ENCODE results near the gene UNC5B.
A peak's percentile ranks its signal among the peaks of the same experiment; 100 is the strongest.
"Not testable (repeated sequence)": the region's sequence is repeated elsewhere in the genome, so short reads cannot be mapped to it uniquely, and the experiment has no call there.

The UNC5B gene

DNA sequence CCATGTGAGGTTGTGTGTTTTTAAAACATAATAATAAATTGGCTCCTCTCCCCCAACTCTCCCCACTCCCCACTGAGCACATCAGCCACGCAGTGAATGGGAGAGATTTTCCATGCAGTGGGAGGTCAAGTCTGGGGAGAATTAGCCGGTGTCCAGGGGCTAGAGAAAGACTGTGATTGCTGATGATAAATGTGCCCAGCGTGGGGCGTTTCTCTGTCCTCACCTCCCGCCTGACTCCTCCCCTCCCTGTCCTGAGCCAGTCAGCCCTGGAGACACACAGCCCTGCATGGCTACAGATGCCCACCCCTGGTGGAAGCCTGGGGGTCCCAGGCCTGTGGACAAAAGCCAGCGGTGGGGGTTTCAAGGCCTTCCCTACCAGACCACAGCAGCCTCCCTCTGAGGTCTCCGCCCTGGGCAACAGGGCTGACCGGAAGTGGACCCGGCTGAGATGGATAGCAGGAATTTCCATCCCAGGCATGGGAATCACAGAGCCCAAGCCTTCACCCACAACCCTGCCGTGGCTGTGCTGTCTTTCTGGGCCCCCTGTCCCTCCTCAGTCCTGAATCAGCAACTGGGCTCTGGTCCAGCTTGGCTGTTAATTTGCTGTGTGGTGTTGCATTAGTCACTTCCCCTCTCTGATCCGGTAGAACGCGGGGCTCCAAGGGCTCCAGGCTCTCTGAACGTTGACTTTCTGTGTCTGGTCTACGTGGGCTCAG is 59.8 kb downstream of the UNC5B start:
- Histone ChIP-seq H3K9me3 (replicated peaks in 1 of 11) (no peaks in the 10 kb centered on the region), H3K27ac (peak overlapping the region in 6 of 11 experiments; percentile 19 to 49 (median 43); a peak in 9 of 22 replicates), H4K20me1 (peaks cover 0 to 8% (median 0%) of the 10 kb centered on the region in 11 experiments; a peak in 2 of 22 replicates), H3K4me2 (peak overlapping the region; percentile 54 to 81 (median 72)), H3K36me3 (no peaks in the 10 kb centered on the region), H3K9ac (peak overlapping the region in 3 of 11 experiments; percentile 3 to 40 (median 24); a peak in 3 of 22 replicates), H3K4me3 (no peak overlapping the region), H3K4me1 (peaks cover 32 to 50% (median 38%) of the 10 kb centered on the region in 10 experiments), H3K27me3 (no peaks in the 10 kb centered on the region)
- no peak for TF ChIP-seq Cebpa-rat (IDR thresholded peaks at IDR 0.05)

DNA sequence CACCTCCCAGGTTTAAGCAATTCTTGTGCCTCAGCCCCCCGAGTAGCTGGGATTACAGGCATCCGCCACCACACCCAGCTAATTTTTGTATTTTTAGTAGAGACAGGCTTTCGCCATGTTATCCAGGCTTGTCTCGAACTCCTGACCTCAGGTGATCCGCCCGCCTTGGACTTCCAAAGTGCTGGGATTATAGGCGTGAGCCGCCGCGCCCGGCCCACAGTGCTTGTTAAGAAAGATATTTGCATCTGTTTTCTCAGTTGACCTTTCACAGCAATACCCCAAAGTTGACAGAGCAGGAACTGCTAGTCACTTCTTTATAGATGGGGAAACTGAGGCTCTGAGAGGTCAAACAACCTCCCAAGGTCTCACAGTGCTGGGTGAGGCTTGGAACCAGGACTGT is 60.6 kb downstream of the UNC5B start:
- H3K9ac ChIP-seq; H3K27ac ChIP-seq; H3K4me3 ChIP-seq; H3K9me3 ChIP-seq (replicated peaks in 1 of 11); H3K27me3 ChIP-seq; H3K36me3 ChIP-seq: not testable (repeated sequence)
- peaks cover 0 to 13% (median 0%) of the 10 kb centered on the region in 11 experiments; a peak in 2 of 22 replicates for H4K20me1 ChIP-seq
- H3K4me2 ChIP-seq = peak overlapping the region in 5 of 11 experiments; percentile 54 to 81 (median 72); a peak in 9 of 22 replicates
- peaks cover 31 to 47% (median 37%) of the 10 kb centered on the region in 10 experiments for H3K4me1 ChIP-seq

- no peak overlapping the region for H3K9ac ChIP-seq
- no peaks in the 10 kb centered on the region for H3K36me3 ChIP-seq
- H4K20me1 ChIP-seq = peaks cover 0 to 13% (median 0%) of the 10 kb centered on the region in 11 experiments; a peak in 2 of 22 replicates
- TF ChIP-seq Cebpa-rat (IDR thresholded peaks at IDR 0.05) = no peak
- peaks cover 36 to 52% (median 41%) of the 10 kb centered on the region in 10 experiments for H3K4me1 ChIP-seq
- no peaks in the 10 kb centered on the region for H3K9me3 ChIP-seq (replicated peaks in 1 of 11)
- H3K4me3 ChIP-seq = no peak overlapping the region
- no peaks in the 10 kb centered on the region for H3K27me3 ChIP-seq
- H3K4me2 ChIP-seq = peak overlapping the region in 2 of 11 experiments; percentile 72 to 81; a peak in 2 of 22 replicates
- H3K27ac ChIP-seq = no peak overlapping the region
Measured at GRCh38 chr10:71273506-71273905, 61.1 kb downstream of the UNC5B start.

GRCh38 chr10:71274901-71275796 is 62.8 kb downstream of the UNC5B start:
- H3K27ac ChIP-seq = no peak overlapping the region
- no peak for TF ChIP-seq Cebpa-rat (IDR thresholded peaks at IDR 0.05)
- H3K9me3 ChIP-seq (replicated peaks in 1 of 11) = no peaks in the 10 kb centered on the region
- no peak overlapping the region for H3K9ac ChIP-seq
- peak overlapping the region; percentile 7 to 65 (median 48); a peak in 21 of 22 replicates for H3K4me2 ChIP-seq
- H3K36me3 ChIP-seq = no peaks in the 10 kb centered on the region
- peaks cover 0 to 6% (median 0%) of the 10 kb centered on the region in 11 experiments; a peak in 2 of 22 replicates for H4K20me1 ChIP-seq
- peaks cover 52 to 68% (median 57%) of the 10 kb centered on the region in 10 experiments for H3K4me1 ChIP-seq
- H3K4me3 ChIP-seq = no peak overlapping the region
- no peaks in the 10 kb centered on the region for H3K27me3 ChIP-seq

DNA sequence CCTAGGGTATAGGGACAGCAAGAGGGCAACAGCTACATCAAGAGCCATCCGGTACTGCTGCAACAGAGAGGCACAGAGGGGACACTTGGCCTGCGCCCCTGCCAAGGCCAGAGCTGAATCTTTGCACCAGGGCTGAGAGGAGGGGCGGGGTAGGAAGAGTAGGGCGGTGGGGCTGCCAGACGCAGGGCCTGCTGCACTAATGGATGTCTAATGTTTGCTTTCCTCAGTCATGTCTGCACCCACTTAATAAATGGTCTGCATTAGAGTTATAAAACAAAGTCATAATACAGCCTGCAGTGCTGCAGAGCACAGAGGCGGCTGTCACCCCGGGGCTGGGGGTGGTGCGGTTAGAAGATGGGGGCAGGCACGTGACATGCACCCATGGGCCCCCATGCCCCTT is 64.5 kb downstream of the UNC5B start:
- Histone ChIP-seq H3K9ac (no peak overlapping the region), H3K36me3 (no peaks in the 10 kb centered on the region), H3K27me3 (no peaks in the 10 kb centered on the region), H4K20me1 (peaks cover 0 to 6% (median 0%) of the 10 kb centered on the region in 11 experiments; a peak in 1 of 22 replicates), H3K27ac (no peak overlapping the region), H3K4me3 (no peak overlapping the region), H3K4me1 (peaks cover 52 to 70% (median 58%) of the 10 kb centered on the region in 10 experiments), H3K9me3 (replicated peaks in 1 of 11) (no peaks in the 10 kb centered on the region), H3K4me2 (no peak overlapping the region)
- TF ChIP-seq Cebpa-rat (IDR thresholded peaks at IDR 0.05) = no peak

GRCh38 chr10:71277914-71278665 is 65.7 kb downstream of the UNC5B start:
- H3K27ac ChIP-seq = 0 out of 22 replicates have a peak overlapping the region, but pooled peaks of 1 of the 11 experiments have one; percentile 22
- H3K4me3 ChIP-seq = no peak overlapping the region
- no peak for TF ChIP-seq Cebpa-rat (IDR thresholded peaks at IDR 0.05)
- 0 out of 22 replicates have a peak overlapping the region, but pooled peaks of 3 of the 11 experiments have one; percentile 12 to 18 (median 12) for H3K9ac ChIP-seq
- no peaks in the 10 kb centered on the region for H3K36me3 ChIP-seq
- H3K4me1 ChIP-seq = peaks cover 42 to 66% (median 59%) of the 10 kb centered on the region in 10 experiments
- no peaks in the 10 kb centered on the region for H3K27me3 ChIP-seq
- H3K9me3 ChIP-seq (replicated peaks in 1 of 11) = no peaks in the 10 kb centered on the region
- peaks cover 0 to 6% (median 0%) of the 10 kb centered on the region in 11 experiments; a peak in 1 of 22 replicates for H4K20me1 ChIP-seq
- H3K4me2 ChIP-seq = peak overlapping the region; percentile 37 to 83 (median 70); a peak in 21 of 22 replicates

DNA sequence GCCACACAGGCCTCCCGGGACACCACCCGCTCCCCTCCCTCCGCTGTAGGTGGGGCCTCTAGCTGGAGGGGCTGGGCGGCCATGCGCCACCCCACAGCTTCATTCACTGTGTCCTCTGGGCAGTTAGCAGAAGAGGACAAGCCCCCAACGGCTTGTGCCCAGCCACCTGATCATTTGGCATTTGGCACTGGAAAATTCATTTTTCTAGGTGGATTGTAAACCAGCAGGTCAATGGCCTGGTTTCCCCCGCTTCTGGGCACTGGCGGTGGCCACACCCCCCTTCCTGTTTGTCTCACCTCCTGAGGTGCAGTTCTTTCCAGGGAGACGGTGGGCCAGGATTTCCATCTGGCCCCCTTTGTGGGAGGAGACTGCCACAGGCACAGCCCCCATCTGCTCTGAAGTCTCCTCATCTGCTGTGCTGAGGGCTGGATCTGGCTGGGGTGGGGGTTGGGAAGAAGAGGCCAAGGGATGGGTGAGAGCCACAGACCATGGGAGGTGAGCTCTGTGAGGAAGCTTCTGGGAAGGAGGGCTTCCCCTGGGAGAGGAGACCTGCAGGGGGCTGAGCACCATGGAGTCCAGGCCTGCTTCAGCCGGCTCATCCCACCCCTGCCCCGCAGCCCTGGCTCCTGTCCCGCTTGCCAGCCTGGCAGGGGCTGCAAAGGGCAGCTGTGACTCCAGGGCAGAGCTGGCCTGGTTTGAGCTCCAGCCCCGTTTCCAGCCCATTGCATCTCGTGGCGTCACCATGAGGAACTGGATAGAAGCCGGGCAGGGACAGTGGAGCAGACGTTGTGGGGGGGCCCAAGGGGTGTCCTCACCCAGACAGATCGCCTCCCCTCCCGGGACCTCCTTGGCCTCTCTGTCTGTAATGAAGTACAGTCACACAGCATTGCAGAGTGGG is 66.6 kb downstream of the UNC5B start:
- TF ChIP-seq Cebpa-rat (IDR thresholded peaks at IDR 0.05) = no peak
- peaks cover 39 to 62% (median 58%) of the 10 kb centered on the region in 10 experiments for H3K4me1 ChIP-seq
- H3K27me3 ChIP-seq = no peaks in the 10 kb centered on the region
- no peak overlapping the region for H3K4me3 ChIP-seq
- peak overlapping the region in 5 of 11 experiments; percentile 12 to 36 (median 30); a peak in 4 of 22 replicates for H3K9ac ChIP-seq
- H3K4me2 ChIP-seq = peak overlapping the region; percentile 37 to 83 (median 70)
- no peaks in the 10 kb centered on the region for H3K9me3 ChIP-seq (replicated peaks in 1 of 11)
- H3K36me3 ChIP-seq = no peaks in the 10 kb centered on the region
- H3K27ac ChIP-seq = peak overlapping the region in 3 of 11 experiments; percentile 15 to 22 (median 20); a peak in 4 of 22 replicates
- peaks cover 0 to 6% (median 0%) of the 10 kb centered on the region in 11 experiments; a peak in 1 of 22 replicates for H4K20me1 ChIP-seq

Data from BLaER1 treated with 17β-estradiol and CSF1 and Interleukin-3, amounts not matched to agents 10 nM and 100 nM (cell line).